Measurements from ENCODE around the gene CENPF. TPM values are rescaled to one million over a fixed set of nuclear protein-coding genes. Genes with fewer than 3 reads are reported as not detected.

CENPF gene
- total RNA-seq, 2 donors from 2014 or later: 0.63 to 3.3 TPM

DNA sequence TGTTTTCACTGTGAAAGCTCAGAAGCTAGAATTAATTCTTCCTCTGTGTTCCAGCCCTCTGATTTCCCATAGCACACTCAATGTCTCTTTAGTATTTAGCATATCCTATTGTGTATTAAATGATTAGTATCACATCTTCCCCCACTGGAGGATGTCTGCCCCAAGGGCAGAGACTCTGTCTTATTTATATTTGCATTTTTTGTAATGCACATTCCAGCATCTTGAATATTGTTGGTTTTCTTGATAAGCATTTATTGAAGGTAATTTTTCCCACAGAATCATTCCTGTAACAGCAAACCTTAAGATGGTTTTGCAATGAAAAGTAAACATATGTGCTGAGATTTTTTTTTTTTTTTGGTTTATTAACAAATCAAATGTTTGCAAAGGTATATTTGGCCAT is 34.1 kb downstream of the CENPF start:
- no peak overlapping the region for H3K4me3 ChIP-seq
- H3K4me1 ChIP-seq: no peaks in the 10 kb centered on the region
- TF ChIP-seq, protein P1, sequence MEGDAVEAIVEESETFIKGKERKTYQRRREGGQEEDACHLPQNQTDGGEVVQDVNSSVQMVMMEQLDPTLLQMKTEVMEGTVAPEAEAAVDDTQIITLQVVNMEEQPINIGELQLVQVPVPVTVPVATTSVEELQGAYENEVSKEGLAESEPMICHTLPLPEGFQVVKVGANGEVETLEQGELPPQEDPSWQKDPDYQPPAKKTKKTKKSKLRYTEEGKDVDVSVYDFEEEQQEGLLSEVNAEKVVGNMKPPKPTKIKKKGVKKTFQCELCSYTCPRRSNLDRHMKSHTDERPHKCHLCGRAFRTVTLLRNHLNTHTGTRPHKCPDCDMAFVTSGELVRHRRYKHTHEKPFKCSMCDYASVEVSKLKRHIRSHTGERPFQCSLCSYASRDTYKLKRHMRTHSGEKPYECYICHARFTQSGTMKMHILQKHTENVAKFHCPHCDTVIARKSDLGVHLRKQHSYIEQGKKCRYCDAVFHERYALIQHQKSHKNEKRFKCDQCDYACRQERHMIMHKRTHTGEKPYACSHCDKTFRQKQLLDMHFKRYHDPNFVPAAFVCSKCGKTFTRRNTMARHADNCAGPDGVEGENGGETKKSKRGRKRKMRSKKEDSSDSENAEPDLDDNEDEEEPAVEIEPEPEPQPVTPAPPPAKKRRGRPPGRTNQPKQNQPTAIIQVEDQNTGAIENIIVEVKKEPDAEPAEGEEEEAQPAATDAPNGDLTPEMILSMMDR (IDR thresholded peaks at IDR 0.05): no peak
- no peak overlapping the region for H3K27ac ChIP-seq
- H3K36me3 ChIP-seq: no peaks in the 10 kb centered on the region
- no peaks in the 10 kb centered on the region for H3K9me3 ChIP-seq
- DNase-seq (ENCODE audit: low spot score): no peak
- no peaks in the 10 kb centered on the region for H3K27me3 ChIP-seq

DNA sequence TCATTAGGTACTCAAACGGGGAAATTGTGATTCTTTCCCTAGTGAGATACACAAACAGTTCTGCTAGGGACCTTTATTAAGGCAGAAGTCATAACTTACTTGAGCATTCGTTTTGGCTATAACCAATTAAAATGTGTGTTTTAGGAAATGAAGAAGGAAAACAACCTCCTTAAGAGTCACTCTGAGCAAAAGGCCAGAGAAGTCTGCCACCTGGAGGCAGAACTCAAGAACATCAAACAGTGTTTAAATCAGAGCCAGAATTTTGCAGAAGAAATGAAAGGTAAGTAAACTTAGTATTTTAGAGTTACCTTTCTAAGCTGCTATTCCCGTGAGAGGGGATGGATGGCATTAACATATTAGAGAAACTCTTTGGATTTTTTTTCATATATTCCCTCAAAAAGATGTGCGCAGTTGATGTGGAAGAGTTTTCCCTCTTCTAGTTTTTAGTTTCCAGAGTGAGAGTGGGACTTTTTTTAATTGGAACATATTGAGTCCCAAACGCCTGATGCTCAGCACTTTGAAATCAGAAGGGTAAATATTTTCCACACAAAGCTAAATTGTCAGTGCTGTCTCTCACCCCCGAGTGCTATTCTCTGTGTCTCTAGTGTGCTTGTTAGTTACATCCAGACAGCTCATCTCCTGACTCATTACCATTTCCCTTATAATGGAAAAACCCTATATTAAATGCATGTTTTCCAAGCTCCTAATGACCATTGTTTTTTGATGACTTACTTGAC is 34.9 kb downstream of the CENPF start:
- DNase-seq (ENCODE audit: low spot score): no peak
- Histone ChIP-seq H3K4me1 (no peaks in the 10 kb centered on the region), H3K9me3 (no peaks in the 10 kb centered on the region), H3K36me3 (no peaks in the 10 kb centered on the region), H3K4me3 (no peak overlapping the region), H3K27me3 (no peaks in the 10 kb centered on the region), H3K27ac (no peak overlapping the region)
- TF ChIP-seq, protein P1 (IDR thresholded peaks at IDR 0.05): peak; percentile 25 to 67

DNA sequence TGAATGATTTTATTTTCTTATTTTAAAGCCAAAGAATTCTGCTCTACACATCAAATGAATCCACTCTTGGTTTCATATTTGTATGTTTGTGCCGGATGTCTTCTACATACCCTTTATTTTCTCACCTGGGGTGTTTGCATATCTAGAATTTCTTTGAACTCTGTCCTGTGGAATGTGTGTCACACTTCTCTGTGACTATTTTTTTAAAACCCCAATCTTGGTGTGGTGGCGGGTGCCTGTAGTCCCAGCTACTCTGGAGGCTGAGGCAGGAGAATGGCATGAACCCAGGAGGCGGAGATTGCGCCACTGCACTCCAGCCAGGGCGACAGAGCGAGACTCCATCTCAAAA is 35.4 kb downstream of the CENPF start:
- Histone ChIP-seq H3K27ac (no peak overlapping the region), H3K27me3 (no peaks in the 10 kb centered on the region), H3K4me1 (no peaks in the 10 kb centered on the region), H3K4me3 (no peak overlapping the region), H3K36me3 (no peaks in the 10 kb centered on the region), H3K9me3 (no peaks in the 10 kb centered on the region)
- TF ChIP-seq, protein P1 (IDR thresholded peaks at IDR 0.05): no peak
- DNase-seq (ENCODE audit: low spot score): no peak

DNA sequence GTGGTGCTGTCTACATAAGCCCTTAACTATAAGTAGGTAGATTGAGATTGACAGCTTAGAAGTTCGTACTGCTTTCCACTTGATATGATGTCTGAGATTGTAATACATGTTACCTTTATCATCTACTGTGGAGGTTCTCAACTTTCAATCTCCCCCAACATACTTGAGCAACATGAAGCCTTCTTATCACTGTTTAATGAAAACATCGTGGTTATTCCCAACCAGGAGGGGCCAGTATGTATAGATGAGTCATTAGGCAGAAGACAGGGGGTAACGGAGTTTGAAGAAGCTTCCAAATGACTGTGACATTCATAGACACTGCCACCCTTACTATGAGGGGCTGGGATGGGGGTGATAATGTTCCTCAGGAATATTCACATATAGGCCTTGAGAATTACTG is 36.0 kb downstream of the CENPF start:
- TF ChIP-seq, protein P1 (IDR thresholded peaks at IDR 0.05): no peak
- no peaks in the 10 kb centered on the region for H3K36me3 ChIP-seq
- no peak for DNase-seq (ENCODE audit: low spot score)

DNA sequence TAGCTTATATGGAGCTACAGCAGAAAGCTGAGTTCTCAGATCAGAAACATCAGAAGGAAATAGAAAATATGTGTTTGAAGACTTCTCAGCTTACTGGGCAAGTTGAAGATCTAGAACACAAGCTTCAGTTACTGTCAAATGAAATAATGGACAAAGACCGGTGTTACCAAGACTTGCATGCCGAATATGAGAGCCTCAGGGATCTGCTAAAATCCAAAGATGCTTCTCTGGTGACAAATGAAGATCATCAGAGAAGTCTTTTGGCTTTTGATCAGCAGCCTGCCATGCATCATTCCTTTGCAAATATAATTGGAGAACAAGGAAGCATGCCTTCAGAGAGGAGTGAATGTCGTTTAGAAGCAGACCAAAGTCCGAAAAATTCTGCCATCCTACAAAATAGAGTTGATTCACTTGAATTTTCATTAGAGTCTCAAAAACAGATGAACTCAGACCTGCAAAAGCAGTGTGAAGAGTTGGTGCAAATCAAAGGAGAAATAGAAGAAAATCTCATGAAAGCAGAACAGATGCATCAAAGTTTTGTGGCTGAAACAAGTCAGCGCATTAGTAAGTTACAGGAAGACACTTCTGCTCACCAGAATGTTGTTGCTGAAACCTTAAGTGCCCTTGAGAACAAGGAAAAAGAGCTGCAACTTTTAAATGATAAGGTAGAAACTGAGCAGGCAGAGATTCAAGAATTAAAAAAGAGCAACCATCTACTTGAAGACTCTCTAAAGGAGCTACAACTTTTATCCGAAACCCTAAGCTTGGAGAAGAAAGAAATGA is 37.6 kb downstream of the CENPF start:
- Histone ChIP-seq H3K4me3 (no peak overlapping the region), H3K36me3 (no peaks in the 10 kb centered on the region), H3K9me3 (no peaks in the 10 kb centered on the region), H3K27ac (no peak overlapping the region), H3K4me1 (no peaks in the 10 kb centered on the region), H3K27me3 (no peaks in the 10 kb centered on the region)
- TF ChIP-seq, protein P1 (IDR thresholded peaks at IDR 0.05): no peak
- DNase-seq (ENCODE audit: low spot score): no peak

More for the DNA sequence above, 36.0 kb downstream of the CENPF start:
- Histone ChIP-seq H3K9me3 (no peaks in the 10 kb centered on the region), H3K4me1 (no peaks in the 10 kb centered on the region), H3K27ac (no peak overlapping the region), H3K4me3 (no peak overlapping the region), H3K27me3 (no peaks in the 10 kb centered on the region)
